ENCODE measurements around the gene ZNF362. TPM values are rescaled to one million over a fixed set of nuclear protein-coding genes. Genes with fewer than 3 reads are reported as not detected.

ZNF362 gene
- total and polyA plus RNA-seq, 12 donors = 7.8 to 37.3 (median 23.8) TPM

GRCh38 chr1:33310702-33311101, 54.4 kb downstream of the ZNF362 start:
- no peak for DNase-seq
- Histone ChIP-seq H3K9me3 (replicated peaks in 1 of 3) (no peaks in the 10 kb centered on the region), H3K27ac (no peak overlapping the region), H3K36me3 (replicated peaks in 1 of 2) (no peaks in the 10 kb centered on the region), H3K4me1 (replicated peaks in 1 of 2) (peaks cover 0 to 9% of the 10 kb centered on the region in 2 donors), H3K27me3 (no peaks in the 10 kb centered on the region), H3K4me3 (no peak overlapping the region)
- intact Hi-C loops (cut with DNase I) = no loop called here
- no peak for TF ChIP-seq POLR2A (IDR thresholded peaks at IDR 0.05)
- TF ChIP-seq CTCF (IDR thresholded peaks at IDR 0.05) = no peak
- 82 to 97% (median 93%) methylated on average over 5 to 8 of the region's 8 CpGs for WGBS, 4 donors

- TF ChIP-seq POLR2A (IDR thresholded peaks at IDR 0.05) (no peak), CTCF (IDR thresholded peaks at IDR 0.05) (no peak)
- Histone ChIP-seq H3K36me3 (replicated peaks in 1 of 2) (no peaks in the 10 kb centered on the region), H3K4me3 (no peak overlapping the region), H3K27ac (no peak overlapping the region), H3K9me3 (replicated peaks in 1 of 3) (no peaks in the 10 kb centered on the region), H3K27me3 (no peaks in the 10 kb centered on the region), H3K4me1 (replicated peaks in 1 of 2) (peaks cover 0 to 4% of the 10 kb centered on the region in 2 donors)
- DNase-seq = no peak
- intact Hi-C loops (cut with DNase I) = no loop called here
- 92 to 96% (median 93%) methylated on average over 5 to 7 of the region's 7 CpGs for WGBS, 4 donors
Measured at GRCh38 chr1:33311706-33312412, 55.6 kb downstream of the ZNF362 start.

- no peak for DNase-seq
- intact Hi-C loops (cut with DNase I) = no loop called here
- 88 to 89% (median 88%) methylated on average over 5 of the region's 5 CpGs; no CpG with 5 or more reads in 1 of the 4 donors for WGBS, 4 donors
- Histone ChIP-seq H3K4me3 (no peak overlapping the region), H3K36me3 (replicated peaks in 1 of 2) (no peaks in the 10 kb centered on the region), H3K4me1 (replicated peaks in 1 of 2) (no peaks in the 10 kb centered on the region), H3K27ac (no peak overlapping the region), H3K9me3 (replicated peaks in 1 of 3) (no peaks in the 10 kb centered on the region), H3K27me3 (no peaks in the 10 kb centered on the region)
- no peak for TF ChIP-seq POLR2A (IDR thresholded peaks at IDR 0.05)
- no peak for TF ChIP-seq CTCF (IDR thresholded peaks at IDR 0.05)
Measured at GRCh38 chr1:33312413-33312749, 56.1 kb downstream of the ZNF362 start.

GRCh38 chr1:33314416-33314815, 58.1 kb downstream of the ZNF362 start:
- no peaks in the 10 kb centered on the region for H3K9me3 ChIP-seq (replicated peaks in 1 of 3)
- no peak overlapping the region for H3K27ac ChIP-seq
- H3K4me1 ChIP-seq (replicated peaks in 1 of 2) = no peaks in the 10 kb centered on the region
- no peak overlapping the region for H3K4me3 ChIP-seq
- WGBS, 4 donors = 87 to 93% (median 87%) methylated on average over 9 of the region's 9 CpGs
- intact Hi-C loops (cut with DNase I) = no loop called here
- H3K27me3 ChIP-seq = no peaks in the 10 kb centered on the region
- no peak for TF ChIP-seq POLR2A (IDR thresholded peaks at IDR 0.05)
- no peak for TF ChIP-seq CTCF (IDR thresholded peaks at IDR 0.05)
- no peaks in the 10 kb centered on the region for H3K36me3 ChIP-seq (replicated peaks in 1 of 2)
- no peak for DNase-seq

Measured in adrenal gland (tissue), 12 donors.